GM12875 (cell line): ENCODE results near the gene CNTNAP5.

ENCODE experiments used
- H3K4me3 ChIP-seq: one replicate; pipeline ENCODE4 v1.5.1; 2011; ENCODE audit warnings: low read depth, low read length, control low read depth
- CTCF ChIP-seq: IDR thresholded peaks from 2 replicates; pipeline ENCODE4 v1.5.1; 2011; ENCODE audit warnings: low read depth, mild to moderate bottlenecking, control low read depth, inconsistent platforms, low read length, moderate library complexity, borderline replicate concordance; ENCODE audit not compliant: insufficient read depth

Gene CNTNAP5

GRCh38 chr2:124138076-124138475 is 113.0 kb downstream of the CNTNAP5 start:
- no peak for TF ChIP-seq CTCF
- H3K4me3 ChIP-seq = no peak overlapping the region

- H3K4me3 ChIP-seq = no peak overlapping the region
- no peak for TF ChIP-seq CTCF
These were observed 120.9 kb downstream of the CNTNAP5 start for GRCh38 chr2:124145982-124146381.

GRCh38 chr2:124147552-124147951 is 122.5 kb downstream of the CNTNAP5 start:
- no peak overlapping the region for H3K4me3 ChIP-seq
- TF ChIP-seq CTCF = no peak

GRCh38 chr2:124149571-124149970 is 124.5 kb downstream of the CNTNAP5 start:
- no peak for TF ChIP-seq CTCF
- H3K4me3 ChIP-seq = no peak overlapping the region

GRCh38 chr2:124151691-124152090 is 126.6 kb downstream of the CNTNAP5 start:
- H3K4me3 ChIP-seq = no peak overlapping the region
- no peak for TF ChIP-seq CTCF

GRCh38 chr2:124153713-124154112 is 128.6 kb downstream of the CNTNAP5 start:
- TF ChIP-seq CTCF = no peak
- no peak overlapping the region for H3K4me3 ChIP-seq

- no peak overlapping the region for H3K4me3 ChIP-seq
- TF ChIP-seq CTCF = no peak
These were observed 134.1 kb downstream of the CNTNAP5 start for GRCh38 chr2:124159166-124159565.
